SU-DHL-6 (cell line): ENCODE measurements around the gene TAF11L14.

ENCODE experiments used
- CTCF ChIP-seq: fragments of 200-600 bp; sonication (generic); IDR thresholded peaks from one replicate; pipeline ENCODE4 v1.5.1; 2017; ENCODE audit warnings: antibody characterized with exemption, mild to moderate bottlenecking, low read length, moderate library complexity; ENCODE audit not compliant: insufficient read depth, poor library complexity, severe bottlenecking
- EZH2phosphoT487 ChIP-seq: fragments of 200-600 bp; sonication (generic), shearing (Covaris generic); conservative IDR thresholded peaks from 2 replicates; pipeline ENCODE4 v1.6.1; 2018; ENCODE audit warnings: mild to moderate bottlenecking, antibody characterized with exemption, low read length, moderate library complexity, mixed read lengths

GRCh38 chr5:17679597-17680203, 45.4 kb downstream of the TAF11L14 start:
- TF ChIP-seq CTCF (no peak), EZH2phosphoT487 (no peak)
